HG03103 (cell line): ENCODE measurements around the gene RPS3.
"Not testable (repeated sequence)": the region's sequence is repeated elsewhere in the genome, so short reads cannot be mapped to it uniquely, and the experiment has no call there.

Source experiments
- ATAC-seq: cut with Tn5 transposase; IDR thresholded peaks from one replicate; pipeline ENCODE4 v1.9.1; 2021; ENCODE audit warnings: low read depth; ENCODE audit not compliant: unreplicated experiment

RPS3 gene

GRCh38 chr11:75399344-75400145 lies at the start of gene RPS3:
TSS of gene RPS3 (plus strand) at chr11:75399518. CDS start at chr11:75399548, 30 bp downstream.
- ATAC-seq = peak; percentile 79

- ATAC-seq = no peak
Measured at GRCh38 chr11:75349521-75350116, 49.7 kb upstream of the RPS3 start.

- no peak for ATAC-seq
Measured at GRCh38 chr11:75350122-75350742, 49.1 kb upstream of the RPS3 start.

GRCh38 chr11:75350743-75351540 lies 48.4 kb upstream of the RPS3 start:
- no peak for ATAC-seq

DNA sequence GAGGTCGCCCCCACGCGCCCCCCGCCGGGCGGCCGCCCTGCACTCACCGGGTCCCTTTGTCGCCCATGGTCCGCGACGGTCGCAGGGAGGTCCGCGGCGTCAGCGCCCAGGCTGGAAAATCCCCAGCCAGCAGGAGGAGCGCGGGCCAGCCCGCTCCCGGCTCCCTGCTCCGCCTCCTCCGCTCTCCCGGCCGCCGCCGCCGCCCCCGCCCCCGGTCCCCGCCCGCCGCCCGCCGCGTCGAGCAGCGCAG lies 47.9 kb upstream of the RPS3 start, which contains the start of gene ARRB1:
ARRB1 (minus strand) TSS at position 121 of the 250 bp plus-strand sequence; CDS start at position 67, 54 bp downstream.
- ATAC-seq = no peak

DNA sequence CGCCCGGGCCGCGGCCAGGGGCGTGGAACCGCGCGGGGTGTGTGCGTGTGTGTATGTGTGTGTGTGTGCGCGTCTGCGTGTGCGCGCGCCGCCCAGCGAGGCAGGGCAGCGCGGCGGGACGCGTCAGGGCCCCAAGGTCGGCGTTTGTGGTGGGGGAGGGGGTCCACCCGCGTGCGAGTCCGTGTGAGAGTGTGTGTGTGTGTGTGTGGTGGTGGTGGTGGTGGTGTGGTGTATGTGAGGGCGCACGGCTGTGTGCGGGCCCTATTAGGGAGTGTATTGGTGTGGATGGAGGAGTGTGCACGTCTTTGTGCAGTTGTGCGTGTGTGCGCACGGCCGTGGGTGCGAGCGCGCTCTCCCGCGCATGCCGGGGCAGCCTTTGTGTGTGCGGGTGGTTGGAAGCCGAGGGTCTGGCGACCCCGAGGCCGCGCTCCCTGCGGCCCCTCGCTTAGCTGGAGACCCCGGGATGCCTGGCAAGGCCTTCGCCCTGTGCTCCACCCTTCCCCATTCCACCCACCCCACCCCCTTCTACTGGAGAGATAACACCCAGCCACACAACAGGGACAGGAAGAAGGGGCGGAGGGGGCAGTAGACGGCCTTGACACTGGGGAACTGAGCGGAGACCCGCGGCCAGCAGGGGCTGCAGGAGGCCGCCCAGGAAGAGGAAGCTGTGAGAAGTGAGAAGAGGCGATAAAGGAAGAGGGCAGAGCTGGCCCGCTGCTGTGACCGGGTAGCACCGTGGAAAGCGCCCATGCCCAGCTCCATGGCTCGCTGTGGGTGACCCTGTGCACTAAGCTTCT lies 47.3 kb upstream of the RPS3 start:
- no peak for ATAC-seq

- no peak for ATAC-seq
Measured at GRCh38 chr11:75352588-75353206, 46.6 kb upstream of the RPS3 start.

DNA sequence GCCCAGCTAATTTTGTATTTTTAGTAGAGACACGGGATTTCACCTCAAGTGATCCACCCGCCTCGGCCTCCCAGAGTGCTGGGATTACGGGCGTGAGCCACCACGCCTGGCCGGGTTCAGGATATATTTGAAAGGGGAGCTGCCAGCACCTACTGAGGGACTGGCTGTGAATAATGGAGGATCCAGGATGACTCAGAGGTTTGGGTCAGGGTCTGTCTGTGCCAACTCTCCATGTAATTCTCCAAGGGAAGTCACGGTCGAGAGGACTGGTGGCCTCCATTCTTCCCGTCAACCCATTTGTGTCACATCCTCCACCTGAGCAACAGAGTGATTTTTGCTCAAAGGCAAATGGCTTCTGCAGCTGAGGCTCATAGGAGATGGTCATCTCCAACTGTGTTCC lies 44.3 kb upstream of the RPS3 start:
- ATAC-seq = no peak

DNA sequence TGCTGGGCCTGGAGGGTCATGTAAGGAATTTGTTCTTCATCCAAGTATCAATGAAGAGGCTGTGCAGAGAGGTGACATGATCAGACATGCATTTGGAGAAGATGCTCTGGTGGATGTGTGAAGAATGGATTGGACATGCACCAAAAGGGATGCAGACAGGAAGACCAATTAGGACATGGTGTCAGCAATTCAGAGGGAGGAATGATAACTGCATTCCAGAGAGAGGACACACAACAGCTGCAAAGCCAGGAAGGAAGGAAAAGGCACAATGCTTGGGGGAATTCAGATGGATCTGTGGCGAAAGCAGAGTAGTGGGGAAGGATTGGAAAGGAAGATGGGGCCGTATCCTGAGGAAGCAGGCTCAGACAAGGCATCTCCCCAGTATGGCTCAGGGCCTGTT lies 42.7 kb upstream of the RPS3 start:
- no peak for ATAC-seq

DNA sequence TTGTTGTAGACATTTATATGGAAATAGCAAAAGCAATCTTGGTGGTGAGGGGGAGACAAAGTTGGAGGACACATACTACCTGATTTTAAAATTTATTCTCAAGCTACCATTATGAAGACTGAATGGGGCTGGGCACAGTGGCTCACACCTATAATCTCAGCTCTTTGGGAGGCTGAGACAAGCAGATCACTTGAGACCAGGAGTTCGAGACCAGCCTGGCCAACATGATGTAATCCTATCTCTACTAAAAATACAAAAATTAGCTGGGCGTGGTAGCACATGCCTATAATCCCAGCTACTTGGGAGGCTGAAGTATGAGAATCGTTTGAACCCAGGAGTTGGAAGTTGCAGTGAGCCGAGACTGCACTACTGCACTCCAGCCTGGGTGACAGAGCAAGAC lies 37.0 kb upstream of the RPS3 start:
- not testable (repeated sequence) for ATAC-seq

DNA sequence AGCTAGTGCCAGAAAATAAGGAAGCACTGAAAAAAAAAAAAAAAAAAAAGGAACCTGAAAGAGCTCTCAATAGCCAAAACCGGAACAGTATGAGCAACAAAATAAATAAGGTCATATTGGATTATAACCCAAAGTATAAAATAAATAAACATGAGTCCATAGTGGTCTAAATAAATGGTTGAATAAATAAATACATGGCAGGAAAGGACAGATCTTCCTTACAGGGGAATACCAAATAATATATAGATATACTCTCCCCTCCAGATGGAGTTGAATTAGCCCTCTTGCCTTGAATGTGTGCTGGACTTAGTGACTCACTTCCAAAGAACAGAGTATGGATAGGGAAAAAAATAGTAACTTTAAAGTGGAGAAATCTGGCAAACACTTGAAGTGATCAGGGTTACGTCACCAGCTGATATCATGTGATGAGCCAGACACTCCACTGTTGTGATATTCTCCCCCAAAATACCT lies 33.6 kb upstream of the RPS3 start:
- no peak for ATAC-seq

- not testable (repeated sequence) for ATAC-seq
Measured at GRCh38 chr11:75366826-75367225, 32.5 kb upstream of the RPS3 start.

DNA sequence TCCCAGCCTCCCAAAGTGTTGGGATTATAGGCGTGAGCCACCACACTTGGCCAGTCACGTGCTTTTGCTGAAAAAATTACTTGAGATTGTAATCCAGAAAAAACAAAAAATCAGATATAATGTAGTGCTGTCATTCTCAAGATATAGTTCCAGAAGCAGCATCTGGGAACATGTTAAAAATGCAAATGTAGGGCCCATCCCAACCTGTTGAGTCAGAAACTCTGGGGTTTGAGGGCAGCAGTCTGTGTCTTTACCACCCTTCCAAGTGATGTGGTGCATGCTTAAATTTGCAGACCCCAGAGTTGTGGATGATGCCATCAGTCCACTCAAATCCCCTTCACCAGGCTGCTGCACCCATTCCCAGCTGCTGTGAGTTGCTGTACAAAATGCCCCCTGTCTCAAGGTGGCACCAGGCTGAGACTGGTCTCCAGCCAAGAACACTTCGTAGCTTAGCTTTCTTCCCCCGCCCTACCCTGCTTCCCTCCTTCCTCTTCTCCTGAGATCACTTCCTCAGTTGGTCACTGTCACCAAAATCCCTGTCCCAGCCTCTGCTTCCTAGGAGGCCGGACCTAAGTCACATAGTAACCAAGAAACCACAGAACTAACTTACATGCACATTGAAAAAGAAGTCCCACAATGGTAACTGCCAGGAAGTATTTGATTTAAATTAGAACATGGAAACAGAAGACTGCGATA lies 29.6 kb upstream of the RPS3 start:
- ATAC-seq = no peak

DNA sequence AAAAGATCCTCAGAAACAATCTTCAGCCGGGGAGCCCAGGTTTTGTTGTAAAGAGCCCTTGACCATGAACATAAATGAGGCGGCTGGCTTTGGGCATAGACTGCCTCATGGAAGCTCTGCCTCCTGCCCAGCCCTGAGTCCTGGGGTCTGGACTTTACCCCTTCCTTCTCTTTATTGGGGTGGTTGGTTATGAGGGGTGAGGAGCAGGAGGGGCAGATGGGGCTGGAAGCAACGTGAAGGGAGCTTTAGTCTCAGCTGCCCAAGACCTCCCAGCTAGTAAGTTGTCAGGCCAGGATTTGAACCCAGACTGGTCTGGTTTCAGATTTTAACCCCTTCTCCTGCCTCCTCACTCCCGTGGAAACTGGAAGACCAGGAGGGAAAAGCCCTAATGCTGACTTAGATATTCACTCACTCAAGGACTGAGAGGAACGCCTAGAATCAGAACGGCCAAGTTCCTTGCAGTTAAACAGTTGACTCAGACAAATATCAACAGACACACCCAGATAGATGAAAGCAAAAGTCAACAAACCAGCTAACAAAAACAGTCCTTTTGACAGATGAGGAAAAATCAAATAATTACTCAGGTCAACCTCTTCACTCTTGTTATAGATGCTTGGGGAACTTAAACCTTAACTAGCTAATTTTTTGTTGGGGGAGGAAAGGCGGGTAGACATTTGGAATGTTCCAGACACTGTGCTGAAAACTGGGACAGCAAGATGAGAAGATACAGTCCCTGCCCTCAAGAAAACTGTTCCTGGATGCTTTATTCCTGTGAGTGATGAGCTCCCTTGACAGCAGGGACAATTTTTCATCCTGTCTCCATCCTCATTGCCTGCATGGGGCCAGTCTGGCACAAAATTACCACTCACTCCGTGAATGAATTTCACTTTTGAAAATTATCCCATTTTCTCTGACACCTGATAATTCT lies 27.1 kb upstream of the RPS3 start:
- ATAC-seq = no peak

- no peak for ATAC-seq
Measured at GRCh38 chr11:75373201-75373600, 26.1 kb upstream of the RPS3 start.

DNA sequence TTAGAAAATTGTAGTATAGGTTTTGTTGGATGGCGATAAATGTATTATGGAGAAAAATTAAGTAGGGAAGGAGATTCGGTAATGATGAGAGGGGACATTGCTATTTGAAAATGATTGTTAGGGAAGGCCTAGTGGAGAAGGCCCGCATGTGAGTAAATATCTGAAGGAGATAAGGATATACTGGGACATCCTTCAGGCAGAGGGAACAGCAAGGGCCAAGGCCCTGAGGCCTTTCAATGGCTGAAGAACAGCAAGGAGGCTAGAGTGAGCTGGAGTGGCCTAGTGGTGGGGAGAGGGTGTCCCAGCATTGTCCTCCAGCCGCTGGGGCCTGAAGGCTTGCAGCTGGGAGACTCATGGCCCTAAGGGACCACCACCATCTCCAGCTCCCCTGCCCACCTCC lies 24.7 kb upstream of the RPS3 start:
- no peak for ATAC-seq

- ATAC-seq = no peak
Measured at GRCh38 chr11:75375626-75376025, 23.7 kb upstream of the RPS3 start.

- no peak for ATAC-seq
Measured at GRCh38 chr11:75376175-75376574, 23.1 kb upstream of the RPS3 start.
